Measurements from ENCODE around the gene RPL36AL. TPM values are rescaled to one million over a fixed set of nuclear protein-coding genes. Genes with fewer than 3 reads are reported as not detected.
A peak's percentile ranks its signal among the peaks of the same experiment; 100 is the strongest.

Gene RPL36AL
- total RNA-seq, 2 experiments from 2014 or later = 257 to 306 TPM

DNA sequence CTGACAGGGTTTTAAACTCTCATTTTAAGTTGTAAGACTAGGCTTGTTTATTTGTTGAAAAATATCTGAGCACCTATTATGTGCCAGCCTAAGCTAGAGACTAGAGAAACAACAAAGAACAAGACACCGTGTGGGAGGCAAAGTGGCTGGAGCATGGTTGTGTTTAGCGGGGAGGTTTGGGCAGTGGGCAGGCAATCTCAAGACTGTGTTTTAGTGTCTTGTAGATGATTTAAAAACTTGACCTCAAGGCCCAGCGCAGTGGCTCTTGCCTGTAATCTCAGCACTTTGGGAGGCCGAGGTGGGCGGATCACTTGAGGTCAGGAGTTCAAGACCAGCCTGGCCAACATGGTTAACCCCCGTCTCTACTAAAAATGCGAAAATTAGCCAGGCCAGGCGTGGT is 7.8 kb downstream of the RPL36AL start:
- intact Hi-C loops (cut with micrococcal nuclease; ENCODE audit: unreplicated experiment) = no loop called here
- Histone ChIP-seq H3K9me3 (ENCODE audit: low read length) (no peaks in the 10 kb centered on the region), H3K4me1 (ENCODE audit: insufficient read depth, low read length, poor library complexity, severe bottlenecking) (peaks cover 9% of the 10 kb centered on the region), H3K4me3 (ENCODE audit: low read depth, low read length, poor library complexity, severe bottlenecking) (no peak overlapping the region), H3K36me3 (ENCODE audit: insufficient read depth, low read length) (peaks cover 94% of the 10 kb centered on the region), H3K4me2 (ENCODE audit: low read length) (no peak overlapping the region), H3K9me2 (ENCODE audit: insufficient read depth, low read length) (no peaks in the 10 kb centered on the region), H2AFZ (ENCODE audit: low read length) (no peak overlapping the region), H3K79me2 (ENCODE audit: insufficient read depth, low read depth, low read length) (peaks cover 72% of the 10 kb centered on the region), H3K27ac (ENCODE audit: low read depth, low read length, poor library complexity, severe bottlenecking) (no peak overlapping the region), H4K20me1 (ENCODE audit: insufficient read depth, low read length) (peaks cover 9% of the 10 kb centered on the region; the same call in 1 of the 2 replicates)
- ChIA-PET POLR2A (interaction anchor here (1.5 kb wide), 2 partner anchors 12 to 14 kb away, joined by 3 to 8 read pairs; partner anchors contain the start of gene LRR1), CTCF (ENCODE audit: unreplicated experiment) (no interaction called here)
- no TSS peak for BruUV-seq (replicated peaks)
- TF ChIP-seq, protein P1, sequence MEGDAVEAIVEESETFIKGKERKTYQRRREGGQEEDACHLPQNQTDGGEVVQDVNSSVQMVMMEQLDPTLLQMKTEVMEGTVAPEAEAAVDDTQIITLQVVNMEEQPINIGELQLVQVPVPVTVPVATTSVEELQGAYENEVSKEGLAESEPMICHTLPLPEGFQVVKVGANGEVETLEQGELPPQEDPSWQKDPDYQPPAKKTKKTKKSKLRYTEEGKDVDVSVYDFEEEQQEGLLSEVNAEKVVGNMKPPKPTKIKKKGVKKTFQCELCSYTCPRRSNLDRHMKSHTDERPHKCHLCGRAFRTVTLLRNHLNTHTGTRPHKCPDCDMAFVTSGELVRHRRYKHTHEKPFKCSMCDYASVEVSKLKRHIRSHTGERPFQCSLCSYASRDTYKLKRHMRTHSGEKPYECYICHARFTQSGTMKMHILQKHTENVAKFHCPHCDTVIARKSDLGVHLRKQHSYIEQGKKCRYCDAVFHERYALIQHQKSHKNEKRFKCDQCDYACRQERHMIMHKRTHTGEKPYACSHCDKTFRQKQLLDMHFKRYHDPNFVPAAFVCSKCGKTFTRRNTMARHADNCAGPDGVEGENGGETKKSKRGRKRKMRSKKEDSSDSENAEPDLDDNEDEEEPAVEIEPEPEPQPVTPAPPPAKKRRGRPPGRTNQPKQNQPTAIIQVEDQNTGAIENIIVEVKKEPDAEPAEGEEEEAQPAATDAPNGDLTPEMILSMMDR (conservative IDR thresholded peaks at IDR 0.05; ENCODE audit: low read length) = no peak
- TF ChIP-seq EZH2phosphoT487 (IDR thresholded peaks at IDR 0.05; ENCODE audit: borderline replicate concordance, low read depth, low read length) = no peak
- no peak for DNase-seq (ENCODE audit: low spot score)

- peaks cover 5% of the 10 kb centered on the region for H3K4me1 ChIP-seq (ENCODE audit: insufficient read depth, low read length, poor library complexity, severe bottlenecking)
- intact Hi-C loops (cut with micrococcal nuclease; ENCODE audit: unreplicated experiment) = no loop called here
These were observed 8.2 kb downstream of the RPL36AL start for GRCh38 chr14:49612251-49612650.

GRCh38 chr14:49607583-49607982 is 12.8 kb downstream of the RPL36AL start:
- Histone ChIP-seq H3K4me2 (ENCODE audit: low read length) (no peak overlapping the region), H3K27ac (ENCODE audit: low read depth, low read length, poor library complexity, severe bottlenecking) (no peak overlapping the region), H3K79me2 (ENCODE audit: insufficient read depth, low read depth, low read length) (peaks cover 71% of the 10 kb centered on the region; the same call in 1 of the 2 replicates), H3K36me3 (ENCODE audit: insufficient read depth, low read length) (peaks cover 97% of the 10 kb centered on the region), H4K20me1 (ENCODE audit: insufficient read depth, low read length) (no peaks in the 10 kb centered on the region), H3K9me2 (ENCODE audit: insufficient read depth, low read length) (no peaks in the 10 kb centered on the region), H3K4me3 (ENCODE audit: low read depth, low read length, poor library complexity, severe bottlenecking) (no peak overlapping the region), H3K9me3 (ENCODE audit: low read length) (no peaks in the 10 kb centered on the region), H2AFZ (ENCODE audit: low read length) (no peak overlapping the region), H3K4me1 (ENCODE audit: insufficient read depth, low read length, poor library complexity, severe bottlenecking) (no peaks in the 10 kb centered on the region)
- CTCF ChIA-PET (ENCODE audit: unreplicated experiment) = no interaction called here
- no peak for TF ChIP-seq EZH2phosphoT487 (IDR thresholded peaks at IDR 0.05; ENCODE audit: borderline replicate concordance, low read depth, low read length)
- TF ChIP-seq, protein P1 (conservative IDR thresholded peaks at IDR 0.05; ENCODE audit: low read length) = no peak
- POLR2A ChIA-PET = interaction anchor here (0.8 to 1.0 kb wide), 2 partner anchors 8 to 13 kb away, joined by 3 read pairs; partner anchors contain the start of genes MGAT2 and RPL36AL
- TSS peak; percentile 26 for BruUV-seq (replicated peaks)
- no peak for DNase-seq (ENCODE audit: low spot score)
- intact Hi-C loops (cut with micrococcal nuclease; ENCODE audit: unreplicated experiment) = no loop called here

More at GRCh38 chr14:49612251-49612650, 8.2 kb downstream of the RPL36AL start:
- Histone ChIP-seq H3K9me3 (ENCODE audit: low read length) (no peaks in the 10 kb centered on the region), H3K4me2 (ENCODE audit: low read length) (no peak overlapping the region), H2AFZ (ENCODE audit: low read length) (no peak overlapping the region), H4K20me1 (ENCODE audit: insufficient read depth, low read length) (peaks cover 5% of the 10 kb centered on the region; the same call in 1 of the 2 replicates), H3K9me2 (ENCODE audit: insufficient read depth, low read length) (no peaks in the 10 kb centered on the region), H3K4me3 (ENCODE audit: low read depth, low read length, poor library complexity, severe bottlenecking) (no peak overlapping the region), H3K27ac (ENCODE audit: low read depth, low read length, poor library complexity, severe bottlenecking) (no peak overlapping the region), H3K79me2 (ENCODE audit: insufficient read depth, low read depth, low read length) (peaks cover 71% of the 10 kb centered on the region; the same call in 1 of the 2 replicates), H3K36me3 (ENCODE audit: insufficient read depth, low read length) (peaks cover 94% of the 10 kb centered on the region)
- no TSS peak for BruUV-seq (replicated peaks)
- TF ChIP-seq, protein P1 (conservative IDR thresholded peaks at IDR 0.05; ENCODE audit: low read length) = no peak
- TF ChIP-seq EZH2phosphoT487 (IDR thresholded peaks at IDR 0.05; ENCODE audit: borderline replicate concordance, low read depth, low read length) = no peak
- CTCF ChIA-PET (ENCODE audit: unreplicated experiment) = no interaction called here
- POLR2A ChIA-PET = interaction anchor here (0.6 to 1.5 kb wide), 5 partner anchors 11 to 254 kb away, joined by 3 to 8 read pairs (median 3); partner anchors contain the start of gene LRR1
- DNase-seq (ENCODE audit: low spot score) = no peak
